CD4-positive, alpha-beta T cell treated with Interferon gamma for 1 hour (primary cell): ENCODE measurements around the gene POC1B.

Experiments
- DNase-seq: peaks from one replicate; pipeline ENCODE4 v3.0.0-alpha.2; 2020

The POC1B gene

GRCh38 chr12:89414851-89415250, 111.0 kb downstream of the POC1B start:
- no peak for DNase-seq

- DNase-seq: no peak
Measured at GRCh38 chr12:89414322-89414721, 111.5 kb downstream of the POC1B start.

GRCh38 chr12:89413234-89413633, 112.6 kb downstream of the POC1B start:
- no peak for DNase-seq

GRCh38 chr12:89412665-89413064, 113.2 kb downstream of the POC1B start:
- DNase-seq: no peak

GRCh38 chr12:89411846-89412245, 114.0 kb downstream of the POC1B start:
- no peak for DNase-seq

- no peak for DNase-seq
Measured at GRCh38 chr12:89411234-89411633, 114.6 kb downstream of the POC1B start.

DNA sequence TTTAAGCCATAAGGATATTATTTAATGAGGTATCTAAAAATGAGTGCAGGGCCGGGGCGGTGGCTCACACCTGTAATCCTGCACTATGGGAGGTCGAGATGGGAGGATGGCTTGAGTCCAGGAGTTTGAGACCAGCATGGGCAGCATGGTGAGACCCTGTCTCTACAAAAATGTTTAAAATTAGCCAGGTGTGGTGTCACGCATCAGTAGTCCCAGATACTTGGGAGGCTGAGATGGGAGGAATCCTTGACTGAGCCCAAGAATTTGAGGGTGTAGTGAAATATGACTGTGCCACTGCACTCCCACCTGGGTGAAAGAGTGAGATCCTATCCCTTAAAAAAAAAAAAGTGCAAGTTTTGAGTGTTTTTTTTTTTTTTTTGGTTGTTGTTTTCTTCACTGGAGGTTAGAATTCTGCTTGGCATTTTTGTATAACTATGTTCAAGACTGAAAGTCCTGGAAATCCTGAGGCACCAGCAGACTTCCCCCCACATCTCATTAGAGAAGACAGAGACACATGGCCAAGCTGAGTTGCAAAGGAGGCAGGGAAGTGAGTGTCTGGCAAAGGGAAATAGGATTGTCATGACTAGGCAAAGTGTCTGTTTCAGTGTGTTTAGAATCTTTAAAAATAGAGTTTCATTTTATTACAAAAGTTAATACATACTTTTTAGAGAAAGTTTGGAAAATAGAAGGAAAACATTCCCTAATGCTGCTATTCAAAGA, 120.1 kb downstream of the POC1B start:
- no peak for DNase-seq

GRCh38 chr12:89401433-89402058, 124.3 kb downstream of the POC1B start:
- DNase-seq: no peak

GRCh38 chr12:89400415-89400814, 125.4 kb downstream of the POC1B start:
- no peak for DNase-seq

- DNase-seq: no peak
Measured at GRCh38 chr12:89395712-89396111, 130.1 kb downstream of the POC1B start.

DNA sequence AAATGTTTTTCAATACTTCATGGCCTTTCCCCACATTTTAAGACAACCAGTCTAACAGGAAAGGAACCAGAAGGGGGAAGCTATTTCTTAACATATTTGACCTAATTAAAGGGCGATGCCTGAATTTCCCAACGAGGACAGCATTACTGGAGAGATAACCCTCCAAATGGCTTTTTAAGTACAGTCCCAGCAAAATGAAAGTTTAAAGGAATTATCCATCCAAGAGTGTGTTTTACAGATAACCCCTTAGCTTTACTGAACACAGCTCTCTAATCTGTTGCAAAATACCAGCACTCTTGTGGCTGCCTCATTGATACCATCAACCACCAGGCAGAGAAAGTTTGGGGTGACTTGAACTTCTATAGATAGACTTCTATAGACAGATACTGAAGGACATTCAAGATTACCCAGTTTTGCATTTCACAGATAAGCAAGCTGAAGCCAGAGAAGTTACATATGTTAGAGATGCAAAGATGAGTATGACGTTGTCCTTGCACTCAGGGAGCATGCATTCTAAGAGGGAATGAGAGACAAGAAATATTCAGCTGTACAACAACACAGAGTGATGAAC, 132.2 kb downstream of the POC1B start:
- DNase-seq: no peak

- no peak for DNase-seq
Measured at GRCh38 chr12:89392391-89392790, 133.5 kb downstream of the POC1B start.

GRCh38 chr12:89391726-89392336, 134.0 kb downstream of the POC1B start:
- DNase-seq: no peak

DNA sequence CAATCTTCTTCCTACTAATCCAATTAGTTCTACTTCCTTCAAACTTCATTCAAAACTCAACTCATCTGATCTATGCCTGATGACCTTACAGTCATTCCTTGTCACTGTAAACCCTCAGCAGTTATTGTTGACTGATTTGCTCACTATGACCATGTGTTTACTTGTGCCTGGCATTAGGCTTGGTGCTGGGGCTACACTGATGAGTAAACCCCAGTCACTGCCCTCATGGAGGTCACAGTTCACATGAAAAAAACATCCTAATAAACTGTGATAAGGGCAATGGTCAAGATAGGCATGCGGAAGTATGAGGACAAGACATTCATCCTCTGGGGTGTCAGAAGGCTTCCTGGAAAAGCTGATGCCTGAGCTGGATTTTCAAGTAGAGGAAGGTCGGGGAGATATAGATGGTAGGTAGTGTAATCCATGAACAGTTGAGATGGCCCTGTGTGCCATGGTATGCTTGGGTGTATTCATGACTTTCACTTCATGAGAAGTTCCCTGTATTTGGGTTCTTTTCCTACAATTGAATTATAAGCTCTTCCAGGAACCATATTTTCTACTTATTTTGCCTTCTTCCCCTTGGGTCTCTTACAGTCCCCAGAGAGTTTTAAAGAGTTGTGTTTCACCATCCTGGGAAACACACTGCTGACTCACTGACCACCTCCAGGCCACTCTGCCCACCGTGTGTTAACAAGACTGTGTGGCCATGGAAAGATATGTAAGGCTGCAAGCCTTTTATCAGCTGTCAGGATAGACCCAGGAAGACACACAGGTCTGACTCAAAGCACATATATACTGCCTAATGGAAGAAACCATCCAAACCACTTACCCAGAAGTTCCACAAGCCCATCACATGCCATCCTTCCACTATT, 134.8 kb downstream of the POC1B start:
- DNase-seq: no peak

DNA sequence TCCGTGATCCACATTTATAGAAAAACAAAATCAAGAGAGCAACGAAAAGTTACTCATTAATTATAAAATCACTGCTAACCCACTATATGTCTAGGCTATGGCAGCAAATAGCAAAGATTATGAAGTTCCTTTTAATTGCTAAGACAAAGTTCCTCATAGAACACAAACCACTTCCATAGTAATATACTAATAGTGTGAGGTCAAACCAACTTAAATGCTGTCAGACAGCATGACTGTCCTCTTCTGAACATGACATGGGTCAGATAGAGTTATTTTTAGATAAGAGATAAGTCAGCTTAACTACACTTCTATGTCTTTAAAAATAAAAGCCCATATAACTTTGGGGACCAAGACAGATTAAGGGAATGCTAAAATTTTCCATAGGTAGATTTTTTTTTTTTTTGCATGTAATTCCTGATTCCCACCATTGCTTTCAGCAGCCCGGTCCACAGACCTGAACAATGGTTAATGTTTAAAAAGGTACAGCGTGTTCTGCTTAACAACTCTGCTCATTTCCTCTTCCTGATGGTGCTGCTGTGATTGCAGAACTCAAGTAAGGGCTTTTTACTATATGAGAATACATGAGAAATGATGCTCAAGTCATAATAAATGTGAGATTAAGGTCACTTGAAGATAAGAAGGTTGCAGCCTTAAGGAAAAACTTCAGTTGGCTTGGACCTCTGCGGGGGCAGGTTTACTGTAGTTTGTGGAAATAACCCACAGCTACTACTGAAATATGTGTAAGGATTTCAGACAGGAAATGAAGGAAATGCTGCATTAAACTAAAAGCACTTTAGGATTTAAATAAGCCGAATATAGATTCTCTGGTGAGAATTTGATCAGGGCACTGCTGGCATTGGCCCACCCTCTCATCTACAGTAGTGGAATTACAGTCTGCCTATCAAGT, 135.8 kb downstream of the POC1B start:
- no peak for DNase-seq

- DNase-seq: no peak
Measured at GRCh38 chr12:89386138-89386537, 139.7 kb downstream of the POC1B start.

DNA sequence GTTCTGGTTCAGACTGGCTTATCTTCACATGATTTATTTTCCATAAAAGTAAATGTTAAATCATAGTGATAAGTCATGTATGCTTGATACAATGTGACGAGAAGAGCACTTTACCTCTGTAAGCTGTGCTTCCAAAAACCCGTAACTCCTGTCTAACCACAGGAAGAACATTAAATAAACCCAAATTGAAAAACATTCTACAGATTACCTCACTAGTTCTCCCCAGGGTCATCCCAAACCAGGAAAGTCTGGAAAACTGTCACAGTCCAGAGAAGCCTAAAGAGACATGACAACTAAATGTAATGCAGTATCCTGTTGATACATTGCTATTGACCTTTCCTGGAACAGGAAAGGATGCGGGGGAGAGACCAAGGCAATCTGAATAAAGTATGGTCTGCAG, 141.0 kb downstream of the POC1B start:
- no peak for DNase-seq

DNA sequence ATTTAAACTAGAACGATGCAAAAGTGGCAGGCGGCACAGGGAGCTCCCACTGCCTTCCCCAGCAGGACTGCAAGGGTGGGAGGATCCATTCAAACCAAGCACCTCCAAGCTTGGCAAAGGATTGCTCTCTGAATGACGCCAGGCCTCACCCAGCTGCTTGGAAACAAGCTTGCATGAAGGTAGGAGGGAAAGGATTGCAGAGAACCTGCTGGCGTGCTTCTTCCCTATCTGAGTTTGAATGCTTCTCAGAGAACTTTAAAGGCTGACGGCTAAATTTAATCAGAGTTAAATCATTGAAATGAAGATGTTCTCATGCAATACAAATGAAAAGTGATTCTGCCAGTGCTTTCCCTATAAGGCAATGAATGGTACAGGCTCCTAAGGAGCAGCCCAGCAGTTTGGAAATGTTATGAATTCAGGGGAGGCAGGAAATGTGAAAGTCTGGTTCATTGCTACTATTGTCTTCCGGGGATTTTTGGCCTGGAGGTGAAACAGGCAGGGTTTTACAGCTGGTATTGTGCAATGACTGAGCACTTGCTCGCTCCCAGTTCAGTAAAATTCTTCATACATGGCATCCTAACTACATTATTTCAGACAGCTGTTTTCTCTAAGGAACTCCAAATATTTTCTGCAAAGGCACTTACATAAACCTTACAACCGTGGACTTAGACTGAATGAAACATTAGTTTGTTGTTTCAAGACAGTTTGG, 141.6 kb downstream of the POC1B start:
- no peak for DNase-seq

GRCh38 chr12:89383235-89384049, 142.4 kb downstream of the POC1B start:
- DNase-seq: no peak

GRCh38 chr12:89382328-89382727, 143.5 kb downstream of the POC1B start:
- no peak for DNase-seq
